ENCODE measurements around the gene NECAB2.
"Not testable (repeated sequence)": the region's sequence is repeated elsewhere in the genome, so short reads cannot be mapped to it uniquely, and the experiment has no call there.

NECAB2 gene

GRCh38 chr16:83936581-83937165 lies 31.4 kb upstream of the NECAB2 start:
- DNase-seq: no peak

DNA sequence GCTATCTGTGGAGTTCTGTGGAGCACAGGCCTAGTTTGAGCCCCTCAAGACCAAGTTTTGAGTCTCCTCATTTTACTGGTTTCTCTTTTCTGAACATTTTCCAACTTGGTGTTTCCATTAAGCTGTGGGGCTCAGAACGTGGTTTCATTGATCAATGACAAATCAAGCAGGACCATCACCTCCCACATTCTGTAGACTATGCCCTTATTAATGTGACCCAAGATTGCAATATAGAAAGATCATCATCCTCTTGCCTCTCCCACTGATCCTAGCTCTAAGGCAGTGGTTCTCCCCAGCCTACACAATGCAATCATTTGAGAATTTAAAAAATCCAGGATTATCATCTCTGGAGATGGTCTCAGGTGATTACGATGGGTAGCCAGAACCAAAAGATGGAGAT lies 30.8 kb upstream of the NECAB2 start:
- DNase-seq: no peak

DNA sequence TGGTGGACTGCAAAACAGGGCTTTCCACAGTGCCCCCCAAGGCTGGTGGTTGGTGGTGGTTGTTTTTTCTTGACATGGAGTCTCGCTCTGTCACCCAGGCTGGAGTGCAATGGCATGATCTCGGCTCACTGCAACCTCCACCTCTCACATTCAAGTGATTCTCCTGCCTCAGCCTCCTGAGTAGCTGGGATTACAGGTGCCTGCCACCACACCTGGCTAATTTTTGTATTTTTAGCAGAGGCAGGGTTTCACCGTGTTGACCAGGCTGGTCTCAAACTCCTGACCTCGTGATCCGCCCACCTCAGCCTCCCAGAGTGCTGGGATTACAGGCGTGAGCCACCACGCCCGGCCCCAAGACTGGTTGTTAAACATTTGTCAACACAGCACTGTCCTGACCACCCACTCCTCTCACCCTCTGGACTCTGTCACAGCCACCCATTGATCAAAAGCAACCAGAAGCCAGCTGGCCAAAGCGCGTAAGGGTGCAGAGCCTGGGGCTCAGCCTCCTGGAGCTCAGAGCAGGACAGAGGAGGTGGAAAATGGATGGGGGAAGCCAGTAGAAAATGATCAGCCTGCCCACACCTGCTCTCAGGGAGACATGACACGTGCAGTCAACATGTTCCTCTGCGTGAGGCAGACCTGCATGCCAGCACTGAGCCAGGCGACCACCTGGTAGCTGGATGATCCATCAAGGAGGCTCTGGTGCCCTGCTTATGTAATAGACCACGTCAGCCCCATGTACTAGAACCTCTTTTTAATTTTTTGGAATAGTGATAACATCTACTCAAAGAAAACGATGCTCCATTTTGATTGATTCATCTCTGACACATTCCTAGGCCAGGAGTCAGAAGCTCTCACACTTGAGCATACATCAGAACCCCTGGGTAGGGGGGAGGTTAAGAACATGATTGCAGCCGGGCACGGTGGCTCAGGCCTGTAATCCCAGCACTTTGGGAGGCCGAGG lies 29.8 kb upstream of the NECAB2 start:
- no peak for DNase-seq

DNA sequence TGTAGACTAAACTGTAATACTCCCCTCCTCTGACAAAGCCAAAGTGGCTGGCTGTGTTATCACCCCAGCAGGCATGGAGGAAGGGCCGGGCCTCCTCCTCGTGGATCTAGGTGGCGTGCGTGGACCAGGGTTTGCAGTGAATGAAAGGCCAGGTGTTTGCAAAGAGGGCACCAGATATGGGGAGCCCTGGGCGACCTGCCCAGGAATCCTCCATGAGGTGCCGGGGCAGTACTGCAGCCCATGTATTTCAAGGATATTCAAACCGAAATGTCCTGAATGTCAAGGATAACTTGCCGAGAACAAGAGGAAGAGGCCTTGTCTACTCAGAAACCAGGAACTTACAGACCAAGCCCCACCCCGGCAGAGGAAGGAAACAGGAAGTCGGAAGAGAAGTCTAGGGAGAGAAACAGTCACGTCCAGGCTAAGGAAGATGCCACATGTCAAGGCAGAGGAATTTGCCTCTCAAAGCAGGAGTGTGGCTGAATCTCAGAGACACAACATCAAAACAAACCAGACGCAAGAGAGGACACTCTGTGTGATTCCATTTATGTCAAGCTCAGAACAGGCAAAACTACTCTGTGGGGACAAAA lies 28.7 kb upstream of the NECAB2 start:
- DNase-seq: no peak

- DNase-seq: no peak
Observed at GRCh38 chr16:83940119-83940518, 27.9 kb upstream of the NECAB2 start.

- no peak for DNase-seq
Observed at GRCh38 chr16:83940630-83941378, 27.2 kb upstream of the NECAB2 start.

GRCh38 chr16:83941546-83941945 lies 26.5 kb upstream of the NECAB2 start:
- DNase-seq: not testable (repeated sequence)

DNA sequence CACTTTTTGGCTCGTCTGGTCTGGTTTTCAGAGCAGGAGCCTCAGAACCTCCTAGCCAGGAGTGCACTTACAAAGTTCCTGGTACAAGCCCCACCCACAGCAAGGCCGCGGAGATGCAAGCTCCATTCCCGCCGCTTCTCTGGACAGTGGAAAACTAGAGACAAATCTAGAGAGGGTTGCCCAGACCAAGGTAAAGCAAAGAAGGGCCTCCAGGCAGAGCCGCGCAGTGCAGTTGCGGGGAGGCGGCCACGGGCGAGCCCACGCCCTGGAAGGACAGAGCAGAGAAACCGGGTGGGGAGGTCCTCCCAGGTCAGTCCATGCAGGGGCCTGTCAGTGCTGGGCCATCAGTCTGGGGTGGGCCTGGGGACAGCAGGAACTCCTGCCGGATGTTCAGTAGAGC lies 26.0 kb upstream of the NECAB2 start:
- DNase-seq: no peak

GRCh38 chr16:83942815-83943515 lies 25.1 kb upstream of the NECAB2 start:
- DNase-seq: no peak

DNA sequence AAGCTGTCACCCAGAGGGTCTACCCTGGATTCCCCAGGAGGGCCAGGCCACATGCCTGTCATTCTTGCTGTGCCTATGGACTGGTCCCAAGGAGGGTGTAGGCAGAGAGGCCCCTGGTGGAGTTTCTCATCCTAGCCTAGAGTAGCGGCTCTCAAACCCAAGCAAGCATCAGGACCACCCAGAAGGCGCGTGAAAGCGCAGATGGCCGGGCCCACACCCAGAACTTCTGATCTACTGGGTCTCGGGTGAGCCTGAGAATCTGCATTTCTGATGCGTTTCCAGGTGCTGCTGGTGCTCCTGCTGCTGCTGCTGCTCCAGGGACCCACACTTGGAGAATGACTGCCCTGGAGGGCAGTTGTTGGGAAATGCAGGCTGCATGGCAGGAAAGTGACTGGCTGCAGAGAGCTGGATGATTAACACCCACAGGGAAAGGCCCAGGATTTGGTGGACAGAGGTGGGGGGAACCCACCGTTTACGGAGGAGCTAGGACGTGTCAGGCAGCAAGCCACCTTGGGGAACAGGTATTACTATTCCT lies 24.5 kb upstream of the NECAB2 start:
- no peak for DNase-seq

- DNase-seq: no peak
Observed at GRCh38 chr16:83945587-83945986, 22.5 kb upstream of the NECAB2 start.

GRCh38 chr16:83946154-83946780 lies 21.8 kb upstream of the NECAB2 start:
- DNase-seq: no peak

DNA sequence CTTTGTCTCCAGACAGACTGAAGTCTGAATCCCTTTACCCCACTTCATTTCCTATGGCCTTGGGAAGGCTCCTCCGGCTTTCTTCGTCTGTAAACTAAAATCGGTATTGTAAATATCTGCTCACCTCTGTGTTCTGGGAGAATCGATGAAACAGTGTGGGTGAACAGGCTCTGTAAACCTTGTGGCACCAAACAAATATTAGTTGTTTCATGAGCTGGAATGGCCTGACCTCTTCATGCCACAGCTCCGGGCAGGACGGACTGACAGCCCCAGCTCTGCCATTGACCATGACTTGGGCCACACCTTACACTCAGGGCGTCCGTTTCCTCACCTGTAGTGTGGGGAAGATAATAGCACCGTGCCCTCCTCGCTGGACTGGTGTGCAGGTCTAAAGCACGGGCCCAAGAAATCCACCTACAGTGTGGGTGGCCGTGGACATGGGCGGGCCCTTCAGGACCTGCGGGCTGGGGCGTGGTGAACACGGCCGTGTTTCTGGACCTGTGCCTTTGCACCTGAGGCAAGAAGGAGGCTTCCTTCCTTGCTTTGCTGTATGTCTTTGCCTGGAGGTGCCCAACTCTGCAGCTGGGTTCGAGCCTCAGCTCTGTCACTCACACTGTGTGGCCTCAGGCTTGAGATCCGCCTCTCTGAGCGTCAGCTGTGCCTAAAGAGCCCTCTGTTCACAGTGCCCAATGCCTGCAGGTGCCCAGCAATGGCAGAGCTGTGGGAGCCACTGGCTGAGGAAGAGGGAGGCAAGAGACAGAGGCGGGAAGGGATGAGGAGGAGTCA lies 21.1 kb upstream of the NECAB2 start:
- DNase-seq: no peak

DNA sequence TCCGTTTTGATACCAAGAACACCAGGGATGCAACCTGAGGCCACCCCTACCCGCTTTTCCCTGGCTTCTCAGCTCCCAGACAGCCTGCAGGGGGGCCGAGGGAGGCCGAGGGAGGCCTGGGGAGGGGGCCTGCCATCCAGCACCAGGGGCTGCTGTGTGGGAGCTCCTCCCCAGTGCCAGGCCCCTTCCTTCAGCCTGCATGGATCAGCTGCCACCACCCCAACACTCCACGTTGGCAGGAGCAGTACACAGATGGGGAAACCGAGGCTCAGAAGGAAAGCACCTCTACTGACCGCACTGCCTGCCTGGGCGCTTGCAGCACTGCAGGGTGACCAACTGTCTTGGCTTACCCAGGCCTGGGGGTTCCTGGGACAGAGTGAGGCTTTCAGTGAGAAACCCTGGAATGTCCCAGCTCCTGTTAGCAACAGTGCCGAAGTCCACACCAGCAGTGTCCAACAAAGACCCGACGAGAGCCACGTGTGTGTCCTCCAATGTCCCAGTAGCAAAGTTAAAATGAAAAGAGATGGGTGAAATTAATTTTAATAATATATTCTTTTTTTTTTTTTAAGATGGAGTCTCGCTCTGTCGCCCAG lies 20.3 kb upstream of the NECAB2 start:
- DNase-seq: no peak

GRCh38 chr16:83948914-83949723 lies 18.9 kb upstream of the NECAB2 start:
- DNase-seq: no peak

DNA sequence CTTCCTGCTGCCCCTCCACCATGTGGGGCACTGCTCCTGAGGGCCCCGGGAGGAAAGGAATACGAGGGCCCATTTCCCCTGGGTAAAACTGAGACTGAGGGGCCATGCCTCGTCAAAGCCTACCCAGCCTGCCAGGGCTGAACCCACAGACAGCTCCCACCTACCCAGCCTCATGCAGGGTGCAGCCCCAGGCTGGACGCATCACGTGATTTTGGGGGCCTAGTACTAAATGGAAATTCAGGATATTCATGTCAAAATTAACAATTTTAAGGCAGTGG lies 18.4 kb upstream of the NECAB2 start:
- DNase-seq: no peak

DNA sequence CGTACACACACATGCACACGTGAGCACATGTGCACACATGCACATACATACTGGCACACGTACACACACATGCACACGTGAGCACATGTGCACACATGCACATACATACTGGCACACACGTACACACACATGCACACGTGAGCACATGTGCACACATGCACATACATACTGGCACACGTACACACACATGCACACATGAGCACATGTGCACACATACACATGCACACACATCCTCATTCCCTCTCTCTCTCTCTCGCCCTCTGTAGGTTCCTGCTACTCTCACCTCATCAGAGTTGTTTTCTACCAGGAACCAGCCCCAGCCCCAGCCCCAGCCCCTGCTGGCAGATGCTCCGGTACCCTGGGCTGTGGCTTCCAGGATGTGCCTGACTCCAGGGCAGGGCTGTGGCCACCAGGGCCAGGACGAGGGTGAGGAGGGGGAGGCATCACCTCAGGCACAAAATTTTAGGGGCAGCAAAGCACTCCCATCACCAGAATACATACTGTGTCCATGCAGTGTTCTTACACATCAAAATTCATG lies 17.1 kb upstream of the NECAB2 start:
- DNase-seq: not testable (repeated sequence)

- DNase-seq: no peak
Observed at GRCh38 chr16:83951544-83951943, 16.5 kb upstream of the NECAB2 start.

GRCh38 chr16:83952587-83952939 lies 15.5 kb upstream of the NECAB2 start:
- DNase-seq: no peak

Data from activated CD4-positive, alpha-beta T cell treated with anti-CD3 and anti-CD28 coated beads, Interleukin-10, Interleukin-2, amounts not matched to agents 100 ng/mL and 50 ng/mL, durations not matched to agents 16 hours and 8 hours (primary cell).